A204.1 (cell line): ENCODE data around the gene PRR9.
"Not testable (repeated sequence)": the region's sequence is repeated elsewhere in the genome, so short reads cannot be mapped to it uniquely, and the experiment has no call there.

Experiments
- FAIRE-seq: peaks from 2 replicates; lab custom pipeline; 2012; peaks lifted over from hg19 to GRCh38; lab: Jason Lieb, UNC

Gene PRR9

DNA sequence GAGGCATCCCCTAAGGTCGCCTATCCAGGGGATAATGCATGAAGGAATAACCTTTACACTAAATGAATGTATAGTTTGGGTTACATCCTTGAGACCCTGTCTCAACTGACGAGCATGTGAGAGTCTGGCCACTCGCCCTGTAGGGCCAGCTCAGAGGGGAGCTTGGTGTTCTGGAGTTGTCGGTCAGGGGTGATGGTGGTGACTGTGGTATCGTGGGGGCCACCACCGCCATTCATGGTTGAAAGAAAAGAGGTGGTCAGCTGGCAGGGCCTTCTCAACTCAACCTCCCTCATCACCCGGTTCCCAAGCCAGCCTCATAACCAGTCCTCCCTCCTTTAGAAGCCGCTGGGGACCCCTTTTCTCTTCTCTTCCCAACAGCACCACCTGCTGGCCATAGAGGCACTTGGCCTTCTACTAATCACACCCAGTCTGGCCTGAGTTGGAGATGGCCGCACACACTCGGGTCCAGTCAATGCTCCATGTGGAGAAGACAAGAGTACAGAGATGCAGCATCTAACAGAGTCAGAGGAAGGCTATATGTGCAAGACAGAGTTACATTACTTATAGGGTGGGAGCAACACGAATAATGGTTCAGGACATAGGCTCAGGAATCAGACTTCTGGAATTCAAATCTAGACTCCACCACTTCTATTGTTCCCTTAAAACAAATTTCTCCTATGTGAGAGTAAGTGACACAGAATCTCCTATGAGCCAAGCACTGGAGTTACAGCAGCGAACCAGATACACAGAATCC lies 11.9 kb downstream of the PRR9 start:
- not testable (repeated sequence) for FAIRE-seq

DNA sequence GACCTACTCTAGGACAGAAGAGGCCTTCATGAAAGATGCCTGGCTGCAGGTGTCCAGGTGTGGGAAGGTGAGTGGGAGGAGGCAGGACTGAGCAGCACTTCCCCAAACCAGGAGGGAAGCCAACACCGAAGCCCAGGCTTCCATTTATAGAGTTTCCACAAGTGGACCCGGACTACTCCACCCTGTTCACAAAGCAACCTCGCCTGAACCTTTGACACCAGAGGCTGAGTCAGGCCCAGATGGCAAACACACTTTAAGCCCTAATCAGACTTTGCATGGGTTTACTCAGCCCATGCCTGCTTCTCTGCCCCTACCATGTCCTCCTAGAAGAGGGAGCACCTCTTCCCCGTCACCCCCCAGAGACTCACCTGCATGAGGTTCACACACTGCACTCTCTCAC lies 14.0 kb downstream of the PRR9 start:
- FAIRE-seq: no peak

DNA sequence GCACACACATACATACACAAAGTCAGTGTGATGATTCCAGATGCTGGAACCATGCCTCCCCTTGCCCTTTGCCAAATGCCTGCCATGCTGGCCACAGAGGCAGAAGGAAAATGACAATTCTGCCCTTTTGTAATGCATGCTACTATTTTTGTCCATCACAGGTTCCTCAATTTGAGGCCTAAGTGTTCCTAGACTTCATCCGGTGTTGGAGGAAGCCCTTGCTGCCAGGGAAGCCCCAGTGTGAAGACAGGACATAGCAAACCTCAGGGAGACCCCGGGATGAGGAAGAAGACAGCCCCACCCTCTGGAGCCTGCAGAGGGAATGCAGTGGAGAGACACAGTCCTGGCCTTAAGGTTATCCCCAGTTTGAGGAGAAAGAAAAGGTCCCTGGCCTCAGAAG lies 14.4 kb downstream of the PRR9 start:
- FAIRE-seq: no peak

DNA sequence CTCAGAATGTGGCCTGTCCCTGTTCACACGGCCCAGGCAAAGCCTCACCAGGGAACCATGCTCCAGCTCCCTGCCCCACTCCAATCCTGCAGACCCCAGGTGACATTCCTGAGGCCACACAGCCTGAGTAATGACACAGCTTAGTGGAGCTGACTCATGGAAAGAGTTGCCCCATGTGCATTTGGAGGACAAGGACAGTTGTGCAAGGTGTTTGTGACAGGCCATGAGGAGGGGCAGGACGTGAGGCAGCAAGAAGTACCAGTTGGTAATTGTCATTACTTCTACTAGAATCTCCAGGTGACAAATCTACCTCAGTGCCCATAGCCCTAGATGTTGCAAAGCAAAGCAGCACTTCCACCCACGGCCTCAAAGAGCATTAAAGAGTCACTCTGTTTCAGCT lies 15.2 kb downstream of the PRR9 start:
- no peak for FAIRE-seq

DNA sequence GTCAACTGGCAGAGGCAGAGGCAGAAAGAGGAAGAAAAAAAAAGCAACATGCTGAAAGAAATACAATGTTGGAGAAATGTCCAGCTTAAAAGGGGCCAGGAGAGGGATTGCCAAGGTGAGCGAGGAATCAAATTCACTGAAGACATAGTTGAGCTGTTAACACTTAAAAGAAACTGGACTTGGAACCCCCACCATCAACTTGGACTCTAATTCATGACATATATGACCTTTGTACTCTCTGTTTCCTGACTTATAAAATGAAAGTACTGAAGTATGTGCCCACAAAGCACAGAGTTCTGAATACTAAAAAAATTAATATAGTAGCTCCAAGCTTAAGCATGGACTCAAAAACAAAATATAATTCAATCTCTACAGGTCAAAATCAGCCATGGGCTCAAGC lies 16.1 kb downstream of the PRR9 start:
- FAIRE-seq: no peak

DNA sequence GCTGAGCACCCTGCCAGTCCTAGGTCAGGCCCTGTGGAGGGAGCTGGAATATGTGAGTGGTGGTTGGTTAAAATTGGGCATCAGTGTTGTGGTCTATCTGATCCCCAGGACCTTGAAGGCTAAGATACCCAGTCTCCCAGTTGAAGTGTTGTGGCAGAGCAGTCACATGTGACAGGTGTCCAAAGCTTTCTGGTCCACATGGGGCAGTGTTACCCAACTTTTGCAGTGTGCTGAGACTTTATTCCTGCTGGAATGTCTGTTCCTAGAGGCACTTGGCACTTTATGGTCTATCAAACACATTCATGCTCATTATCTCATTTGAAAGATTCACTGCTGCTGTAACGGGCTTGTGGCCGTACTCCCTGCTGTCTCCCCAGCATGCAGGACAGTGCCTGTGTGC lies 21.1 kb downstream of the PRR9 start:
- FAIRE-seq: no peak

DNA sequence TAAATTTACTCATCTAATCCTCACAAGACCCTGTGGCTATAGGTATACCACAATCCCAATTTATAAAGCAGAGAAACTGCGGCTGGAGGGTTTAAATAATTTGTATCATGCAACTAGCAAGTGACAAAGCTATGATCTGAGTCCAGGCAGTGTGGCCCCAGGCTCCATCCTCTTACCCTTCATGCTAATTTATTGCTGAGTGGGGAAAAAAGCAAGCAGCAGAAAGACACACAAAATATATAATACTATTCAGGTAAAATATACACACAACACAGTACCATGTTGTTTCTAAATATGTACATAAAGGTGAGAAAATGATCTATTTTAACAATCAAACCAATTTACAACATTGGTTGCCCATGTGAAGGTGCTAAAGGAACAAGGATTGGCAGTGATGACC lies 24.8 kb downstream of the PRR9 start:
- FAIRE-seq: no peak

DNA sequence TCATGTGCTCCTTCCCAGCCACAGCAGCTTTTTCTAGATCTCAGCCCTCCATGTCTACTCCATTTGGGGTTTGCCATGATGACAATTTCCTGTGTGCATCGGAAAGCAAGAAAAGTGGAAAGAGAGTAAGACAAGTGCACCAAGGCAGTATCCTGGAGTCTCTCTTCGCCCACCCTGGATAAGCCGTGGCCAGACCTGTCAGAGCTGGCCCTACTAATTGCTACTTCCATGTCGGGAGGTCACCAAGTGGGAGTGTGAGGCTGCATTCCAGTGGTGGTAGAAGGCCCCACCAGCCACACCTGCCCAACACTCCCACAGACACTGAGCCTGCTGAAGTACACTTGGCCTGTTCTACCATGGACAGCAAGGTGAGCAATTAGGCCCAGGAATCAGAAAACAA lies 28.1 kb downstream of the PRR9 start:
- FAIRE-seq: no peak

DNA sequence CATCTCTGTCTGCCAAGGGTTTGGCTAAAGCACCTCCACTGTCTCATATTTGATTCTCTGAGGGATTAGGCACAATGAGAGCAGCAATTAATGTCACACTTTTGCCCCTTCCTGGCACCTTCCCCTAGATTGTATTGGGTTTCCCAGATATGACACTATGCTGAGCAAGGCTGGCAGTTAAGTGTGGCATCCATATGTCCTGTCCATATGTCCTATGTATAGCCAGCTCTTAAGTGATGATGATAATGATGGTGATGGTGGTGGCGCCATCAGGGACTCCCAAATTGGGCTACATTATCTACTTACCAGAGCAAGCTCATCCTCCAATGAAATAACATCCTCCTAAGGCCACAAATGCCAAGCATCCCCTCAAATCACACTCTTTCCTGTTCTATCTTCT lies 28.6 kb downstream of the PRR9 start:
- FAIRE-seq: no peak

DNA sequence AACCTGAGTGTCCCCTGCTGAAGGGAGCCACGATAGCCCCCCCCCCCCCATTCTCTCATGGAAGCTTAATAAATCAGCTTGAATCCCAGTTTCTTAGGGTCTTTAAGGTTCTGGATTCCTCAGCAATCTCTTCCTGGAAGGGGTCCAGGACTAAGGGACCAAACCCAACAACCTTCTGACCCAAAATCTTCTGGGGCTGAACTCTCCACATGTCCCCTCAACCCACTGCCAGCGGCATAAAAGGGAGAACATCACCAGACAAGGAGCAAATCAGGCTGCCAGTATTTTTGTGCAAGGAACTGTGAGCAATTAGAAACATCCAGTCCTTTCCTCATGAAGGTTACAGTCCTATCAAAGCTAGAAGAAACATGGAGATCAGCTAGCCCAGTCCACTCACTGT lies 29.4 kb downstream of the PRR9 start:
- FAIRE-seq: no peak

DNA sequence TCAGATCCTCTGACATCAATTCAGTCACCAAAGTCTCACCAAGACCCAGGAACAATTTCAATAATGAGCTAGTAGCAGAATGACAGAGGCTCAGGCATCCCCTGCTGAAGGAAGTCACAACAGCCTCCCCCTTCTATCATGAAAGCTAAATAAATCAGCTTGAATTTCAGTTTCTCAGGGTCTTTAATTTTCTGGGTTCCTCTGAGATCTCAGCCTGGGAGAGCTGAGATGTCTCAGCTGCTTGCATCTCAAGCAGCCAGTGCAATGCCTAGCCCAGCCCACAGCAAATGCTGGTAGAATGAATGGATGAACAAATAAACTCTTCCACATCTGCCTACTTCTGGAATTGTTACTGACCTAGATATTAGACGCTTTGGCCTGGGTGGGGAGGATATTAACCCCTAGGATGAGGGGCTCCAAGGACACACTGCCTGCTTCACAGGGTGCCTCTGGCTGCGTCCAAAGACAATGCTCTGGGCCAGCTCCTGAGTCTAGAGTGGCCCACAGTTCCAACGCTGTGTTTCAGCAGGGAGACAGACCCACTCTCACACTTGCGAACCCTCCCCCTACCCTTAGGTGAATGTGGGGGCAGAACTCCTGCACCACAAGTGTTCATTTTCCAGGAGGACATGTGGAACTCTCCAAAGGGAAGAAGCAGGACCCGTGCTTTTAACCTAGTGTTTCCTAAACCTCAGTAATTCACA lies 30.9 kb downstream of the PRR9 start:
- no peak for FAIRE-seq

DNA sequence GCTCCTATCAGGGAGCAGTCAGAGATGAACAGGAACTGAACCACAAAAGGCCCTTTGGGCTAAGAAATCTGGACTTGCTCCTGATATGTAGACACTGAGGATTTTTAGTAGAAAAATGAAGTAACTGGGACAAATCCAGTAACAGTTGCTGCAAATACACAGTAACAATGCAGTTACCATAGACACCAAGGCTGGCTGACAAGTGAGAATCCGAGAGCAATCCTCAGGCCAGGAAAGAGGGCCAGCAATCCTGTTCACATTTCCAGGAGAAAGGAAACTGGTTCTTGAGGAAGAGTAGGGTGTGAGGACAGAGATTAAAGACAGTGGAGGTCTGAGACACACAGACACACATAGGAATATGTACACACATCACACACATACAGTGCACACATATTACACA lies 32.8 kb downstream of the PRR9 start:
- no peak for FAIRE-seq

DNA sequence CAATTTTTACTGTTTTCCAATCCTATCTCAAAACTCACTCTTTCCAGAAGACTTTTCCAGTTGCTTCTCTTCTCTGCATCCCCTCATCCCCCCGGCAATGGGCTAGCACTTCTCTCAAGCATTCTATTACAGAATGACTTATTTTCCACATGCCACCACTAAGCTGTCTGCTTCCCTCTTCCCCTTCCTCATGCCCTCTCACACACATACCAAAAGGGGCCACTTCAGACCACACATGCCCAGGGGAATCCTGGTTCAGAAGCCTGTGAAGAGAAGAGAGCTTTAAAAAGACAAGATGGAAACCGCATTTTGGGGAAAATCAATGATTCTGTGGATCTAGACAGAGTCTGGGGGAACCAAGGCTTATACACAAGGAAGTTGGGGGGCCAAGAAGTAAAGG lies 33.7 kb downstream of the PRR9 start:
- FAIRE-seq: no peak

DNA sequence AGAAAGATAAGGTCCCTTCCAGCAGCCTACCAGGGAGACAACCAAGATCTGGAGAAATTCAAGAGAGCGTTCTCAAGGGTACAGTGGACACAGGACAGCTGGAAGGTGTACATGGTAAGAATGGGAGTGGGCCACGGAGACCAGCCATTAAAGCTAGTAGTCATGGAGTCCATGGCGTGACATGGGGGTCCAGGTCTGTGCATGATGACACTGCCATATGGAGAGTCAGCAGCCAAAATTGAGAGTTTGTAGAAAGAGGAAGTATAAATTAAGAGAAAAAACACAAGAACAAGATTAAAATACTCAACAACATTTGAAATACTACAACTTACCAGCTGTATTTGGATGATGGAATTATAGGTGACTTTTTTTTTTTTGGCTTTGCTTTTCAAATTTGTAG lies 34.2 kb downstream of the PRR9 start:
- FAIRE-seq: no peak

DNA sequence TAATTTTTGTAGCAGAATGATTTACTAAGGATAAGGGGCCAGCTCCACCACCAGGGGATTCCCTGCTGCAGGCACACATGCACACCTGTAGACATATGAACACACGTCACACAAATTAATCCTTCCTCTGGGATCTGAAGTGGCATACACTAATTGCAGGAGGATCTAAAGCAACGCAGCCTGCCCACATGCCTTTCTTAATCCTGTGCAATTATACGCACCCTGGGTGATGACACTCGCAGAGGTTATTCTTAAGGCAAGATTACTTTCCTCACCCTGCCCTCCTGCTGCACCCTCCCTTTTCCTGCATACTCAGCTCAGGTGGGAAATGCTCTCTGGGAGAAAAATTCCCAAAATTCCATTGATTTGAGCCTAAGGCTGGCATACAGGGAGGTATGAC lies 34.6 kb downstream of the PRR9 start:
- FAIRE-seq: no peak

DNA sequence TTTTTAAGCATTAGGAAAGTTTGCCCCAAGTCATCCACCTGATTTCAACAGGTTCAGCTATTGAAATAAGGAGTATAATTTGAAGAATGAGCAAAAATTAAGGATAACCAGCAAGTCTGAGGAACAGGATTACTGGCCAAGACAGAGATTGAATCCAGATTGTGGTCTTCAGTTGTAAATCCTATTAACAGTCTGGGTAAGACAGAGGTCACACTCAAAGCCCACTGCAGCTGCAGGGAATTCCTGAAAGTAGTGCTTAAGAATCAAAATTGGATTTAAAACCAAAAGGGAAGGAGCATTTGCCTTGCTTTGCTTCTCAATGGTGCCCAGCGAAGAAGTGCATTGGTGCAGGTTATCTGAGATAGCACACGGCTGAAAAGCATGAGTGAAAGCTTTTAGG lies 35.7 kb downstream of the PRR9 start:
- FAIRE-seq: no peak

DNA sequence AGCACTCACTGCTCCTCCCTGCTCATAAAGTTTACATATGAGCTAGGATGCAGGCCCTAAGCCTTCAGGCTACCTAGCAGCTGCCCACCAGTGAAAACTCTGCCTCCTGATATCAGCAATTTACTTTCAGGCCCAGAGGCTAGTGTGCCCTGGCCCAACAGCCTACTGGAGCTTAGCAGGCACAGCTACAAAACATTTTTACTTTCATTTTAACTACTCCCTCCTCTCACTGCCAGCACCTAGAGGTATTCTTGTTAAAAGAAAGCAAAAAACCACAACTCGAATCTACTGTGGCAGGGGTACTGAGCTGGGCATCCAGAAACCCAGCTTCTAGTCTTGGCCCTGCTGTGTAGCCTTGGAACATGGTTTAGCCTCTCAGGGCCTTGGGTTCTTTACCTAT lies 36.3 kb downstream of the PRR9 start:
- FAIRE-seq: no peak

DNA sequence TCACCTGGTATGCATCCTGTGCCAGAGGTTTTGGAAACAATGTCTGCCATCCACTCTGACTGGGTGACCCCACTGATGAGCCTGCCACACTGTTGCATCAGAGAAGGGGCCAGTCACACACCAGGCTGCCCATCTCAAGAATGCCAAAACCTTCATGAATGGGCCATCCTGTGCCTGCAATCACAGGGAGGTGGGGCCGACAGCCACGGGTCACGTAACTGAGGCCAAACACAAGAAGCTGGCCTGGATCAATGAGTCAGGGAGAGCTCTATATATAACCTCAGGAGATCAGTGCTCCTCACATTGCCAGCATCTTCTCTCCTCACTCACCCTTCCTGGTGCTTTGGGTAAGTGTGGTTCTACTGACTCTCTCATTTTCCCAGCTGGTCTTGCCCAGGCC lies 42.0 kb downstream of the PRR9 start, which contains the start of gene LORICRIN:
Gene LORICRIN, plus strand, starts transcription at position 301 of the 400 bp plus-strand sequence. CDS start 1,263 bp downstream, outside the sequence.
- no peak for FAIRE-seq

DNA sequence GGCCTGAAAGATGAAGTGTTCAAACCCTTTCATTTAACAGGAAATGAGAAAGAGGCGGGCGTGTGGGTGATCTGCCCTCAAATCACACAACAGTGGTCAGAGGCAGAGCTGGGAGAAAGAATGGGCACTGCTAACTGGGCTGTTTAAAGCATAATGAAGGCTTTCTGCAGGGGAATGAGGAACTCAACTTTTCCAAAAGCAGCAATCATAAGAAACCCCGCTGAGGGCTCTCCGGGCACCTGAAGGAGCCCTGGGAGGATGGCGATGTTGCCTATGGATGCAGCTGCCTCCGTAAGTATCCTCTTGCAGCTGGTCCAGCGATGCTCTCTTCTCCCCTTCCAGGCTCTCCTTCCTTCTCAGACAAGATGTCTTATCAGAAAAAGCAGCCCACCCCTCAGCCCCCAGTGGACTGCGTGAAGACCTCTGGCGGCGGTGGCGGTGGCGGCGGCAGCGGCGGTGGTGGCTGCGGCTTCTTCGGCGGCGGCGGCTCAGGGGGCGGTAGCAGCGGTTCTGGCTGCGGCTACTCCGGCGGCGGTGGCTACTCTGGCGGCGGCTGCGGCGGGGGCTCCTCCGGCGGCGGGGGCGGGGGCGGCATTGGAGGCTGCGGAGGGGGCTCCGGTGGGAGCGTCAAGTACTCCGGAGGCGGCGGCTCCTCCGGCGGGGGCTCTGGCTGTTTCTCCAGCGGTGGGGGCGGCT lies 43.3 kb downstream of the PRR9 start:
- FAIRE-seq: no peak

DNA sequence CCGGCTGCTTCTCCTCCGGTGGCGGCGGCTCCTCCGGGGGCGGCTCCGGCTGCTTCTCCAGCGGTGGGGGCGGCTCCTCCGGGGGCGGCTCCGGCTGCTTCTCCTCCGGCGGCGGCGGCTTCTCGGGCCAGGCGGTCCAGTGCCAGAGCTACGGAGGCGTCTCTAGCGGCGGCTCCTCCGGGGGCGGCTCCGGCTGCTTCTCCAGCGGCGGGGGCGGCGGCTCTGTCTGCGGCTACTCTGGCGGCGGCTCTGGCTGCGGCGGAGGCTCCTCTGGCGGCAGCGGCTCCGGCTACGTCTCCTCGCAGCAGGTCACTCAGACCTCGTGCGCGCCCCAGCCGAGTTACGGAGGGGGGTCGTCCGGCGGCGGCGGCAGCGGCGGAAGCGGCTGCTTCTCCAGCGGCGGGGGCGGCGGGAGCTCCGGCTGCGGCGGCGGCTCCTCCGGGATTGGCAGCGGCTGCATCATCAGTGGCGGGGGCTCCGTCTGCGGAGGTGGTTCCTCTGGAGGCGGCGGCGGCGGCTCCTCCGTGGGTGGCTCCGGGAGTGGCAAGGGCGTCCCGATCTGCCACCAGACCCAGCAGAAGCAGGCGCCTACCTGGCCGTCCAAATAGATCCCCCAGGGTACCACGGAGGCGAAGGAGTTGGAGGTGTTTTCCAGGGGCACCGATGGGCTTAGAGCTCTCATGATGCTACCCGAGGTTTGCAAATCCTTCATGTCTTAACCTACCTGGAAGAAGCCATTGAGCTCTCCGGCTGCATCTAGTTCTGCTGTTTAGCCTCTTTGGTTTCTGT lies 44.1 kb downstream of the PRR9 start:
- FAIRE-seq: no peak

DNA sequence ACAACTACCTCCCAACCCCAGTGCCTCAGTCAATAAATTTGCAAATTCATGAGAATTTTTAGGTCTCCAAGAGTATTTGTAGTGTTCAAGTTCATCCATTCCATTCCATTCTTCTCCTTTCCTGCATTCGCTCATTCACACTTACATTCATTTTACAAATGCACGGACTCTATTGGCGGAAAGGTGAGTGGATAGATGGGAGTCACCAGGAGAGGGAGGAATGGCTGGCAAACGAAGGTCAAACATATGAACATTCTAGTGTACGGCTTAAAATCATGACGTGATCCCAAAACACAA lies 44.6 kb downstream of the PRR9 start:
- FAIRE-seq: no peak

DNA sequence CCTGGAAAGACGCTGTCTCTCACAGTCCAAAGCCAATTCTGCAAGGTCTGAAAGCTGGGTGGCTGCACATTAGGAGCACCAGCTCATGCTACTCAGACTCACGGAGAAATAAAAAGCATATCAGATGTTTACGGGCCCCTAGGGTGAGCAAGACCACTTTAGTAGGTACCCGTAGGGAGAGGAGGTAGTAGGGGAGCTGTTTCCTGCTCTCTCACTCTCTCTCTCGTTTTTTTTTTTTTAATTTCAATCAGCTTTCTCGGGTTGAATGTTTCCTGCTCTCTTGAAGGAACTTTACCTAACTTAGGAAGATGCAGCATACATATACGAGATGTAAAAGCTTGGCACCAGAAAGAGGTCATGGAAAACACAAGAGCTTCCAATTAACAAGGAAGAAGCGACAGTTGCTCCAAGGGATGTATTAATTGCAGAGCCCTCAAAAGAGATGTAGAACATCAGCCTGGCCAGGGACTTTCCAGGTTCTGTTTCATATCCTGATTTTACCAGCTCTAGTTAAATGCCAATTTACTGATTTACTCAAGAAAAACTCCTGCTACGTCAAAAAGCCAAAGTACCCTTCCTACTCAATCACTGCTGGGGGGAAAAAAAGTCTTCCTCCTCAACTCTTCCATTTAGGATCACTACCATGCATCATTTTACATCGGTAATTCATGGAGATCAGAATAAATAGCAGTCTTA lies 45.2 kb downstream of the PRR9 start:
- FAIRE-seq: no peak
